H4 (cell line): ENCODE measurements around the gene CCR7. TPM values are rescaled to one million over a fixed set of nuclear protein-coding genes. Genes with fewer than 3 reads are reported as not detected.

Experiments used
- DNase-seq: peaks from one replicate; pipeline ENCODE4 v3.0.0-alpha.2; 2015; ENCODE audit warnings: low spot score
- total RNA-seq: library from RNA; depleted of rRNA; stranded (reverse); fragments of >200 nt; shearing (Covaris generic); gene quantifications from 2 replicates; pipeline ENCODE4 v1.2.3, GENCODE V29; 2014; rRNA removed

Gene CCR7
- total RNA-seq, 1 experiment from 2014 or later = not detected

DNA sequence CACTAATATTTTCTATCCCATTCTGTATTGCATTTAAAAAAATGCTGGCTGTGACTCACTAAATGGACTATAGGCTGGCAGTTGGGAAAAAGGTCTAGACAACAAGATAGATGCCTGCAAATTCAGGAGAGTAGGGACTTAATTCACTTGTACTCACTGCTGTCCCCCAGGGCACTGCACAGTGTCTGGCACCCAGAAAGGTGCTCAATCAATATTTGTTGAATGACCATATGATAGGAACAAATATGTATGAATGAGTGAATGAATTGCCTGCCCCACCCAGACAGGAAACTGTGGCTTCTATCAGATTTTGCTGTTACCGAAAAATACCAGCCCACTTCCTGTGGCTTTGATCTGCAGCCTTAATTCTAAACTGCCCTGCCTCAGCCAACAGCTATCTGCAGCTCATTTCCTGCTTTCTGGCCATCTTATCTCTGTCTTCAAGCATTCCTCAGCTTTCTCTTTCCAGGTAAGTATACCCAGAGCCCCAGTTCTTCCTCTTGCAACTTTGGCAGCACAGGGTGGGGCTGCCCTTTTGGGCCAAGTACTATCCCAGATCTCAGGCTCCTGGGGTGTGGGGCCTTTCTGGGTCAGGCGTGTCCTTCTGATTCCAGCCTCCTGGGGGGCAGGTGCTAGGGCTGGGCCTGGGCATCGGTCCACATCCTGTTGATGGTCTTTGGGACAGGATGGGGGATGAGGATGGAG is 48.5 kb downstream of the CCR7 start:
- DNase-seq = peak; percentile 43

DNA sequence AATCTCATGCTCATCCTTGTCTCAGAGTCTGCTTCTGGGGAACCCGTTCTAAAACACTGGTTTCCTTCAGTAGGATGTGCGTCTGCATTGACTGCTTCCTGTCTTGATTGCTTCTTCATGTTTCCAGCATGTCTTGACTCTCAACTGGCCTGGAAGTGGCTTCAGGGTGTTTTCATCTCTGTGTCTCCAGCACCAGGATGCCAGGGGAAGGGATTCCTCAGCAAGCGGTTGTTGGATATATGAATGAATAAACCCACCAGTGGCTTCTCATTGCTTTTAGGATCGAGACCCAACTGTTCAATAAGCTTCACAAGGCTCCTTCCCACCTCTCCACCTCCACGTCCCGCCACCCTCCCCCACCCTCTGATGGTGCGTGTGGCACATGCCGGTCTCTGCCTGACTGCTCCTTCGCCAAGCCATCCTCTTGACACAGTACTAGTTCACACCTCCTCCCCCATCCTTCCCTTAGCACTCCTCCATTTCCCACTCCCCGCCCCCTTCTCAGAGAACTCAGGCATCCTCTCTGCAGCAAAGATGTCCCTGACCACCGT is 49.7 kb downstream of the CCR7 start:
- DNase-seq = no peak

DNA sequence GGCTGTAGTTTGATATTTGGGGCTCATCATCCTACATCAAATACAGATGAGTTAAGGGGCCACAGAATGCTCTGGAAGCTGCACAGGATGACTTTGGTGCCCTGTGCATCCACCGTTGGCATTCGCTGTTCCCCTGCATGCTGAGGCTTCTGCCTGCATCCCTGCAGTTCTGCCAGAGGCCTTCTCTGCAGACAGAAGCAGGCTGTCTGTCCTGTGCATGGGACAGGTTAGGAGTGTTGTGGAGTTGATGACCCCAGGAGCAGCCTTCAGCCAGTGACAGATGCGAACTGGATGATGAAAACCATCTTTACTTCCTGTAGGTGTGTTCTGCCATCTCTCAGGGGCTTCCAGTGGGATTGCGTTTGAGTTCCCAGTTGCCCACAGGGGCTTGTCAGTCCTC is 50.3 kb downstream of the CCR7 start:
- DNase-seq = no peak

DNA sequence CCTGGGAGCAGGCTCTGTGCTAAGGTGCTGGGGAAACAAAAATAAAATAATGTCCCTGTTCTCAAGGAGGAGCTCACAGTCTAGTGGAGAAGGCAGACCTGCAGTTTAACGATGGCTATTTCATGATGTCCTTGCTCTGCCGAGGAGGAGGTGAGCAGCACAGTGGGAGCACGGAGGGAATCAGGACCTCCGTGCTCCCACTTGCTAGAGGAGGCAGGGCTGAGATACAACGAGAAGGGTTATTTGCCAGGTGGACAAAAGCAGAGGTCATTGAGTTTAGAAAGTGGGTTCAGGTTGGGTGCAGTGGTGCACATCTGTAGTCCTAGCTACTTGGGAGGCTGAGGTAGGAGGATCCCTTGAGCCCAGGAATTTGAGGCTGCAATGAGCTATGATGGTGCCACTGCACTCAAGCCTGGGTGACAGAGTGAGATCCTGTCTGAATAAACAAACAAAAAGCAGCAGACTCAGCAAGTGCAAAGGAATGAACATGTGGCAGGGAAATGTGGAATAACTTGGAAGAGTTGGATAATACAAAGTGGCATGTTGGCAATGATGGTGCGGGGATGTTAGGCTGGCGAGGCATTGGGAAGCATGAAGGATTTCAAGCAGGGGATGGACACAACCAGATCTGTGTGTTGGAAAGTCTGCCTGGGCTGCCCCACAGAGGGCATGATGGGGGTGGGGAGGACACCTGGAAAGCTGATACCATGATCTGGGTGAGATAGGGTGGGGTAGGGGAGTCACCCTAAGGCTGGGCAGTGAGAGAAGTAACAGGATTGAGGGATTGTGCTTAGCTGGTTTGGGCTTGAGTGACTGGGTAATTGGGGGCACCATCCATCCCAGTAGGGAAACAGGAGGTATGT is 51.0 kb downstream of the CCR7 start:
- no peak for DNase-seq

DNA sequence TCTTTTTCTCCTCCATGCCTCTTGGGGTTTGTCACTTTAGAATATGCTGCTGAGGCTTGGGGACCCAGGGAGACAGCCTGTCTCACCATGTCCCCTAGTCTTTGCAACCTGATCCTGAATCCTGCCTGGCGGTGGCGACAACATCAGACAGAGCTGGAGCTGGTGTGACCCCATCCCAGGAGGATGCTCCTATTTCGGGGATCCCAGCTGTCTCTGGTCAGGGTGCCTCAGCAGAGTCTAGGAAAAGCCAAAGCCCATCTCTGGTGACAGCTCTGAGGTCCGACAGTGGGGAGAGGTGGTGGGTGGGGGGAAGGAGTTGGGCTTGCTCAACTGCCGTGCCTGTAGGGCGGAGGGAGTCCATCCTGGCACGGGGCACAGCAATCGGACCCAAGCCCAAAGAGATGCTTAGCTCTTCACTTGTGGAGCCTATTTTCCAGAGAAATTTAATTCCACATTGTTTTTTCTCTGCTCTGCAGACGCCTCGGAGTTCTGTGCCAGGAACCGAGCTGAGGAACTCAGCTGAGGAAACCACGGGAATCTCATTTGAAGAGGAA is 53.5 kb downstream of the CCR7 start:
- no peak for DNase-seq

DNA sequence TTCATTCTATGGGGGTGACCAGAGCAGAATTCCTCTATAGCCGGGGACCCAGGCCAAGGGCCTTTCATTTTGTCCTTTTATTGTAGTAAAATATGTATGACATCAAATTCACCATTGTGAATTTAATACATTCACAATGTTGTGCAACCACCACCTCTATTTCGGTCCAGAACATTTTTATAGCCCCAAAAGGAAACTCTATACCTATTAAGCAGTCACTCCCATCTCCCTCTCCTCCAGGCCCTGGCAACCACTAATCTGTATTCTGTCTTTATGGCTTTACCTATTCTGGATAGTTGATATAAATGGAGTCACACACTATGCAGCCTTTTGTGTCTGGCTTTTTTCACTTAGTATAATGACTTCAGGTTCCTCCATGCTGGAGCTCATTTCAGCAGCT is 54.1 kb downstream of the CCR7 start:
- no peak for DNase-seq

DNA sequence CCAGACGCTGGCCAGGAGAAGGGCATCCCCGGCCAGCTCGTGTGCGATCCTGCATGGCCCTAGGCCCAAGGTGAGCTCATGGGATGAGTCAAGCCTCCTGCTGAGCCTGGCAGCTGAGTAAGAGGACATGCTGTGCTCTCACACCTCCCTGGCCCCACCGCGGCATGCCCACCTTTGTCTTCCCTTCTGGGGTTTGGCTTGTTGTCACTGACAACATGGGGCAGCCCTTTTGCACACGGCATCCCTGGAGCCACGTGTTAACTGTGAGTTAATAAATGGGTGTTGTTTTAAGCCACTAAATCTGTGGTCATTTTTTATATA is 55.0 kb downstream of the CCR7 start:
- no peak for DNase-seq

DNA sequence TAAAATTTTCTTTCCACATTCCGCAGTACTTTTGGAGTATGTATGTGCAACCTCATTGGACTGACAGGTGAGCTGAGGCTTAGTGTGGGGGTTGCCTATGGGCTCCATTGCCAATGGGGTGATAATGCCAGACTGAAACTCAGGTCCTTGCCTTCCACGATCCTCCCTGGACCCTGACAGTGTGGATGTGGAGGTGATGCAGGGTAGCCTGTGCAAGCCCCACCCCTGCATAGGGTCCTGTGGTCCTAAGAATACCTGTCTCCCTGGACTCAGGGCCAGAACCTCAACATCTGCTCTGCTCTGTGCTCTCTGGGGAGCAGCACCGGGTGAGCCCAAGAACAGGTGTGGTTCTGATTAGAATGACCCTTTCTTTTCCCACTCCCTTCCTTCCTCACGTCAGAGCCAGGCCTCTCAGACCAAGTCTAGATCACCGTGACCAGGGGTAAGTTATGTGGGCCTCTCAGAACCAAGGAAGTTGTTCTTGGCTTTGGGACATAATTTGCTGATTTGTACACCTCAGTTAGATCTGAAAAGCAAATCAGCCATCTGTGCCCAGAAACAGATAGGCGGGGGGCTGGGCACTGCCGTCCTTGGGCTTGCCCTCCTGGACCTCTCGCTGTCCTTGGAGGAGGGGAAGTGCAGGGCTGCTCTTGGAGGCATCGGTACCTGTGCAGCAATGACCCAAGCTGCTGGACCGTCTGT is 55.5 kb downstream of the CCR7 start:
- no peak for DNase-seq

DNA sequence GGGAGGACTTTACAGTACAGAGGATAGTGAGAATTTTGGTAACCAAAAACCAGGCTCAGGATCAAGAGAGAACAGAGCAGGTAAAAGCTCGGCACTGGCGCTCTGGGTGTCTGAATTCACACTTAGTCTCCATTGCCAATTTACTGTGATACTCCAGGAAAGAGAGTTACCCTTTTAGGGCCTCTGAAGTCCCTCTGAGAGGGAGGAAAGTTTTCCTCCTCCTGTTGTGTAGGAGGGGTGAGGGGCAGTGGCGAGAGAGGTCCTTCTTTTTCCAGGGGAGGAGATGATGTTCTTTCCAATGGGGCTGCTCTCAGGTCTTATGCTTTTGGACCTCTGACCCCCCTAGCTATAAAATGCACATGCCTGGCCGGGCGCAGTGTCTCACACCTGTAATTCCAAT is 58.5 kb downstream of the CCR7 start:
- no peak for DNase-seq

Other genes with a start within 250 kb of the CCR7 start
- not detected in 2 replicates for gene GJD3, start 200.7 kb downstream of the CCR7 start, total RNA-seq
- 194 and 219 TPM in 2 replicates for gene TOP2A, start 147.6 kb downstream of the CCR7 start, total RNA-seq
- 6.2 and 7.2 TPM in 2 replicates for gene IGFBP4, start 122.0 kb downstream of the CCR7 start, total RNA-seq
- gene TNS4, start 63.8 kb downstream of the CCR7 start, total RNA-seq = not detected in 2 replicates
- gene SMARCE1, start 82.3 kb upstream of the CCR7 start, total RNA-seq = 68.5 and 92.5 TPM in 2 replicates
- 0.06 TPM in 1 of 2 replicates, not detected in the other for gene KRT222, start 99.7 kb upstream of the CCR7 start, total RNA-seq
- gene KRT24, start 138.3 kb upstream of the CCR7 start, total RNA-seq = not detected in 2 replicates
- gene KRT25, start 189.9 kb upstream of the CCR7 start, total RNA-seq = not detected in 2 replicates
- not detected in 2 replicates for gene KRT26, start 206.7 kb upstream of the CCR7 start, total RNA-seq
- not detected in 2 replicates for gene KRT27, start 217.1 kb upstream of the CCR7 start, total RNA-seq
- not detected in 2 replicates for gene KRT28, start 234.5 kb upstream of the CCR7 start, total RNA-seq